Ectodermal cell (in vitro differentiated cells): ENCODE measurements around the gene LPCAT1.

Experiments used
- H3K27ac ChIP-seq: 2 replicates; pipeline ENCODE4 v1.7.0; 2013; ENCODE audit warnings: mild to moderate bottlenecking, low read depth, low read length; ENCODE audit not compliant: insufficient read depth, poor library complexity, severe bottlenecking
- H3K27me3 ChIP-seq: 2 replicates; pipeline ENCODE4 v1.7.0; 2013; ENCODE audit warnings: mild to moderate bottlenecking, low read length; ENCODE audit not compliant: insufficient read depth, control insufficient read depth, poor library complexity, severe bottlenecking
- H3K36me3 ChIP-seq: one replicate; pipeline ENCODE4 v1.7.0; 2013; ENCODE audit warnings: low read length; ENCODE audit not compliant: control insufficient read depth, insufficient read depth
- H3K4me1 ChIP-seq: one replicate; pipeline ENCODE4 v1.7.0; 2013; ENCODE audit warnings: low read length; ENCODE audit not compliant: control insufficient read depth, insufficient read depth
- H3K4me3 ChIP-seq: 2 replicates; pipeline ENCODE4 v1.7.0; 2013; ENCODE audit warnings: low read depth, low read length, control low read depth; ENCODE audit not compliant: insufficient read depth
- H3K9me3 ChIP-seq: 2 replicates; pipeline ENCODE4 v1.7.0; 2013; ENCODE audit warnings: mild to moderate bottlenecking, low read length, moderate library complexity; ENCODE audit not compliant: control insufficient read depth
- WGBS, 2 experiments: methylation state at CpG; one replicate each; pipeline ENCODE4 v1.1.7; 2013; ENCODE audit warnings: missing lambda C conversion rate in 2 of 2; 5-methylcytosine and 5-hydroxymethylcytosine counted together

LPCAT1 gene

GRCh38 chr5:1441166-1441865 lies 82.4 kb downstream of the LPCAT1 start:
- Histone ChIP-seq H3K27me3 (peaks cover 61% of the 10 kb centered on the region), H3K9me3 (no peaks in the 10 kb centered on the region), H3K4me1 (no peaks in the 10 kb centered on the region), H3K27ac (no peak overlapping the region), H3K4me3 (no peak overlapping the region), H3K36me3 (no peaks in the 10 kb centered on the region)
- WGBS, 2 experiments = 93 to 95% methylated on average over 24 of the region's 24 CpGs

GRCh38 chr5:1440098-1440493 lies 83.7 kb downstream of the LPCAT1 start:
- 88 to 92% methylated on average over 3 of the region's 3 CpGs for WGBS, 2 experiments
- Histone ChIP-seq H3K4me3 (no peak overlapping the region), H3K4me1 (no peaks in the 10 kb centered on the region), H3K9me3 (no peaks in the 10 kb centered on the region), H3K36me3 (no peaks in the 10 kb centered on the region), H3K27me3 (peaks cover 49% of the 10 kb centered on the region), H3K27ac (no peak overlapping the region)

- H3K27me3 ChIP-seq = peaks cover 43% of the 10 kb centered on the region
- 90 to 94% methylated on average over 15 of the region's 15 CpGs for WGBS, 2 experiments
Measured at GRCh38 chr5:1439388-1440097, 84.2 kb downstream of the LPCAT1 start.

GRCh38 chr5:1438871-1439270 lies 84.9 kb downstream of the LPCAT1 start:
- WGBS, 2 experiments = 94 to 96% methylated on average over 19 to 21 of the region's 21 CpGs
- Histone ChIP-seq H3K9me3 (no peaks in the 10 kb centered on the region), H3K36me3 (no peaks in the 10 kb centered on the region), H3K4me3 (no peak overlapping the region), H3K4me1 (no peaks in the 10 kb centered on the region), H3K27ac (no peak overlapping the region), H3K27me3 (peaks cover 37% of the 10 kb centered on the region)

More at GRCh38 chr5:1439388-1440097, 84.2 kb downstream of the LPCAT1 start:
- Histone ChIP-seq H3K9me3 (no peaks in the 10 kb centered on the region), H3K4me1 (no peaks in the 10 kb centered on the region), H3K4me3 (no peak overlapping the region), H3K36me3 (no peaks in the 10 kb centered on the region), H3K27ac (no peak overlapping the region)

GRCh38 chr5:1437876-1438559 lies 85.7 kb downstream of the LPCAT1 start:
- Histone ChIP-seq H3K9me3 (no peaks in the 10 kb centered on the region), H3K27me3 (peaks cover 28% of the 10 kb centered on the region), H3K4me1 (no peaks in the 10 kb centered on the region), H3K27ac (no peak overlapping the region), H3K4me3 (no peak overlapping the region), H3K36me3 (no peaks in the 10 kb centered on the region)
- 93 to 94% methylated on average over 25 of the region's 25 CpGs for WGBS, 2 experiments

- no peaks in the 10 kb centered on the region for H3K36me3 ChIP-seq
- H3K4me1 ChIP-seq = no peaks in the 10 kb centered on the region
- 64 to 68% methylated on average over 11 of the region's 11 CpGs for WGBS, 2 experiments
- H3K27me3 ChIP-seq = peaks cover 21% of the 10 kb centered on the region
- no peak overlapping the region for H3K4me3 ChIP-seq
- no peaks in the 10 kb centered on the region for H3K9me3 ChIP-seq
- no peak overlapping the region for H3K27ac ChIP-seq
Measured at GRCh38 chr5:1437226-1437829, 86.4 kb downstream of the LPCAT1 start.

GRCh38 chr5:1436681-1437080 lies 87.1 kb downstream of the LPCAT1 start:
- Histone ChIP-seq H3K4me3 (no peak overlapping the region), H3K36me3 (no peaks in the 10 kb centered on the region), H3K27me3 (peaks cover 15% of the 10 kb centered on the region), H3K9me3 (no peaks in the 10 kb centered on the region), H3K4me1 (no peaks in the 10 kb centered on the region), H3K27ac (no peak overlapping the region)
- 92 to 93% methylated on average over 16 of the region's 16 CpGs for WGBS, 2 experiments

GRCh38 chr5:1436036-1436435 lies 87.7 kb downstream of the LPCAT1 start:
- H3K4me1 ChIP-seq = no peaks in the 10 kb centered on the region

GRCh38 chr5:1435369-1435768 lies 88.4 kb downstream of the LPCAT1 start:
- H3K4me1 ChIP-seq = no peaks in the 10 kb centered on the region
- H3K36me3 ChIP-seq = no peaks in the 10 kb centered on the region
- 90 to 94% methylated on average over 2 of the region's 2 CpGs for WGBS, 2 experiments
- H3K9me3 ChIP-seq = no peaks in the 10 kb centered on the region
- no peak overlapping the region for H3K27ac ChIP-seq
- peaks cover 4% of the 10 kb centered on the region for H3K27me3 ChIP-seq
- no peak overlapping the region for H3K4me3 ChIP-seq

More at GRCh38 chr5:1436036-1436435, 87.7 kb downstream of the LPCAT1 start:
- Histone ChIP-seq H3K27ac (no peak overlapping the region), H3K4me3 (no peak overlapping the region), H3K36me3 (no peaks in the 10 kb centered on the region), H3K27me3 (peaks cover 10% of the 10 kb centered on the region), H3K9me3 (no peaks in the 10 kb centered on the region)
- WGBS, 2 experiments = 92 to 93% methylated on average over 10 of the region's 10 CpGs

- Histone ChIP-seq H3K4me1 (no peaks in the 10 kb centered on the region), H3K4me3 (no peak overlapping the region), H3K9me3 (no peaks in the 10 kb centered on the region), H3K36me3 (no peaks in the 10 kb centered on the region), H3K27ac (no peak overlapping the region), H3K27me3 (no peaks in the 10 kb centered on the region)
- WGBS, 2 experiments = 92 to 93% methylated on average over 15 of the region's 15 CpGs
Measured at GRCh38 chr5:1432296-1432695, 91.5 kb downstream of the LPCAT1 start.
